Activated naive CD8-positive, alpha-beta T cell treated with anti-CD3 and anti-CD28 coated beads for 36 hours (primary cell): Measurements from ENCODE around the gene GGT6. TPM values are rescaled to one million over a fixed set of nuclear protein-coding genes. Genes with fewer than 3 reads are reported as not detected.
"Not testable (repeated sequence)": the region's sequence is repeated elsewhere in the genome, so short reads cannot be mapped to it uniquely, and the experiment has no call there.

Experiments
- DNase-seq: peaks from one replicate; pipeline ENCODE4 v3.0.0; 2021
- H3K27ac Mint-ChIP-seq: one replicate; pipeline ENCODE4 v1.8.0; 2022; ENCODE audit warnings: mild to moderate bottlenecking, moderate library complexity, mixed read lengths
- H3K27me3 Mint-ChIP-seq: one replicate; pipeline ENCODE4 v1.8.0; 2022; ENCODE audit warnings: mild to moderate bottlenecking, mixed read lengths
- H3K36me3 Mint-ChIP-seq: one replicate; pipeline ENCODE4 v1.8.0; 2021; ENCODE audit warnings: mild to moderate bottlenecking, mixed read lengths
- H3K4me1 Mint-ChIP-seq: one replicate; pipeline ENCODE4 v1.8.0; 2021; ENCODE audit warnings: mixed read lengths
- H3K4me3 Mint-ChIP-seq: one replicate; pipeline ENCODE4 v1.8.0; 2022; ENCODE audit warnings: mild to moderate bottlenecking, moderate library complexity, mixed read lengths
- H3K9me3 Mint-ChIP-seq: one replicate; pipeline ENCODE4 v1.8.0; 2022; ENCODE audit warnings: mixed read lengths
- total RNA-seq, 2 experiments: library from RNA; stranded (reverse); gene quantifications; one replicate each; pipeline ENCODE4 v1.2.3, GENCODE V29; 2021

Gene GGT6
- total RNA-seq, 2 experiments from 2014 or later = not detected

GRCh38 chr17:4585638-4585994 is 25.2 kb upstream of the GGT6 start:
- no peak overlapping the region for H3K4me3 Mint-ChIP-seq
- DNase-seq = no peak
- peaks cover 48% of the 10 kb centered on the region for H3K27me3 Mint-ChIP-seq
- peaks cover 4% of the 10 kb centered on the region for H3K4me1 Mint-ChIP-seq
- no peaks in the 10 kb centered on the region for H3K36me3 Mint-ChIP-seq
- H3K9me3 Mint-ChIP-seq = no peaks in the 10 kb centered on the region
- no peak overlapping the region for H3K27ac Mint-ChIP-seq

DNA sequence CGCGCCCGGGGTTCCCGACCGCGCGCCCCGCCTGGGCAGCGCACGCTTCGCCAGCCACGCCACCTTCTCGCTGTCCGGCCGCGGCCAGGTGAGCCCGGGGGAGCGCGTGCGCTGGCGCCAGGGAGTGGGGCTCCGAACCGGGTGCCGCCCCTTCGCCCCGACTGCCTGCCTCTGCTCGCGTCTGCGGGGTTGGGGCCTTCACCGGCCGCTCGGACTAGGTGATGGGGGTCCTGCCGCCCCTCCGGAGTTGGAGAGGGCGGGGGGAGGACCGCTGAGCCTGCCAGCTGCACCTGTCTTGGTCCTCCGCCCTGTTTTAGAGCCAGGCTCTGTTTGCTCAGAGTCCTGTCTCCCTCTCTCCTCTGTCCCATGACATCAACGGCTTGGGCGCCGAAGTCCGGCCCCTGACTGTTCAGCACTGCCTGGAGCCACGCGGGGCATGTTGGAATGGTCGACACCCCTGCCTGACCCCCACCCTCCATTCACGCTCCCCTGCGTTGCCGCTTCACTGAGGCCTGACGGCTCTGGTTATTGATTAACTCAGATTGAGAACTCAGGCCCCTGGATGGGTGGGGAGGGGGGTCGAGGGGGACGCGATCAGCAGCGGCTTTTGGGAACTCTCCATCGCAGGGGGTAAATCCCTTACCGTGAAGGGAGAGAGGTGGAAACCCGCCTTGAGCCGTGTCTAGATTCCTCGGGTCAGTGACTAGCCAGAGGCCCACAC is 24.7 kb upstream of the GGT6 start:
- no peak for DNase-seq
- no peaks in the 10 kb centered on the region for H3K9me3 Mint-ChIP-seq
- no peaks in the 10 kb centered on the region for H3K36me3 Mint-ChIP-seq
- peaks cover 4% of the 10 kb centered on the region for H3K4me1 Mint-ChIP-seq
- peak overlapping the region; percentile 25 for H3K4me3 Mint-ChIP-seq
- H3K27ac Mint-ChIP-seq = no peak overlapping the region
- H3K27me3 Mint-ChIP-seq = peaks cover 48% of the 10 kb centered on the region

- peak; percentile 37 for DNase-seq
- Mint-ChIP-seq H3K4me1 (peaks cover 4% of the 10 kb centered on the region), H3K27ac (no peak within 1 kb of the TSS), H3K9me3 (no peaks in the 10 kb centered on the region), H3K36me3 (no peaks in the 10 kb centered on the region), H3K27me3 (peaks cover 48% of the 10 kb centered on the region), H3K4me3 (peak within 1 kb of the TSS; percentile 63)
Measured at GRCh38 chr17:4584101-4584916, 23.9 kb upstream of the GGT6 start, which contains the start of gene SMTNL2. TSS of gene SMTNL2 (plus strand) at chr17:4584529. CDS start at chr17:4584606, 77 bp downstream.

DNA sequence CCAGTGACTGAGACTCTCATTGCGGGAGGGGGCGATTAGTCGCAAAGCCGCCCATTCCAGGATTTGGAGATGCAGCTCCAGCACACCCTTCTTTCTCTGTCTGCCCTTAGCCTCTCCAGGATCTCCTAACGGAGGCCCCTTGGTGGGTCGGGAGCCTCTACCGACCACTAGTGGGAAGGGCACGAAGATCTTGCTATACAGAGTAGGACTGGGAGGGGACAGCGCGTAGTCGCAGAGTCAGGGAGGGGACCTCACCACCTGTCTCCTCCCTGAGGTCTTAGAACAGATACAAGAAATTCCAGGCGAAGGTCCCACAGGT is 23.4 kb upstream of the GGT6 start:
- Mint-ChIP-seq H3K27me3 (peaks cover 48% of the 10 kb centered on the region), H3K9me3 (no peaks in the 10 kb centered on the region), H3K27ac (no peak overlapping the region), H3K4me1 (peaks cover 4% of the 10 kb centered on the region), H3K36me3 (no peaks in the 10 kb centered on the region), H3K4me3 (peak overlapping the region; percentile 63)
- peak; percentile 25 for DNase-seq

- Mint-ChIP-seq H3K4me1 (peaks cover 4% of the 10 kb centered on the region), H3K36me3 (no peaks in the 10 kb centered on the region), H3K9me3 (no peaks in the 10 kb centered on the region), H3K27me3 (peaks cover 48% of the 10 kb centered on the region), H3K4me3 (no peak overlapping the region), H3K27ac (no peak overlapping the region)
- no peak for DNase-seq
Measured at GRCh38 chr17:4583206-4583605, 22.8 kb upstream of the GGT6 start.

- Mint-ChIP-seq H3K27me3 (peaks cover 48% of the 10 kb centered on the region), H3K4me3 (no peak overlapping the region), H3K9me3 (no peaks in the 10 kb centered on the region), H3K27ac (no peak overlapping the region), H3K4me1 (peaks cover 4% of the 10 kb centered on the region), H3K36me3 (no peaks in the 10 kb centered on the region)
- no peak for DNase-seq
Measured at GRCh38 chr17:4582691-4583090, 22.3 kb upstream of the GGT6 start.

- H3K4me1 Mint-ChIP-seq = peaks cover 4% of the 10 kb centered on the region
- H3K4me3 Mint-ChIP-seq = no peak overlapping the region
- no peaks in the 10 kb centered on the region for H3K9me3 Mint-ChIP-seq
- peaks cover 48% of the 10 kb centered on the region for H3K27me3 Mint-ChIP-seq
- H3K36me3 Mint-ChIP-seq = no peaks in the 10 kb centered on the region
- DNase-seq = no peak
- H3K27ac Mint-ChIP-seq = no peak overlapping the region
Measured at GRCh38 chr17:4582101-4582501, 21.7 kb upstream of the GGT6 start.

DNA sequence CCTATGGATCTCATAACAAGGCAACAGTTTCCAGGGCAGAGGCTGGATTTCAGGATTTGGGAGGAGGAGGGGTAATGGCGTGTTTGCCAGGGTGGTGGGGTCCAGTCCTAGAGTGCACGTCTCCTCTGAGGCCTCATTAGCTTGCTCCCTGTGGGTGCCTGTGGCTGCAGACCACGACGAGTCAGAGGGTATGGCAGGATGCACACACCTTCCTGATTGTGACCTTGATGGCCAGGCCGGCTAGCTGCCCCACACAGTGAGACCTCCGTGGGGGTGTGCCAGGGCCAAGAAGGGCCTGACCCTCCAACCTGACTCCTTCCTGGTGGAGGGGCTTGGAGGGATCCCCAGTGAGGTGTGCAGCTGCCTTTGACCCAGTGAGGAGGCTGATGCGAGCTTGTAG is 19.9 kb upstream of the GGT6 start:
- no peak overlapping the region for H3K27ac Mint-ChIP-seq

GRCh38 chr17:4579678-4580077 is 19.3 kb upstream of the GGT6 start:
- Mint-ChIP-seq H3K9me3 (no peaks in the 10 kb centered on the region), H3K27me3 (peaks cover 37% of the 10 kb centered on the region), H3K27ac (no peak overlapping the region), H3K4me3 (no peak overlapping the region), H3K4me1 (peaks cover 4% of the 10 kb centered on the region), H3K36me3 (no peaks in the 10 kb centered on the region)
- no peak for DNase-seq

More for the DNA sequence above, 19.9 kb upstream of the GGT6 start:
- no peaks in the 10 kb centered on the region for H3K36me3 Mint-ChIP-seq
- no peaks in the 10 kb centered on the region for H3K9me3 Mint-ChIP-seq
- DNase-seq = no peak
- H3K4me1 Mint-ChIP-seq = peaks cover 4% of the 10 kb centered on the region
- H3K4me3 Mint-ChIP-seq = no peak overlapping the region
- H3K27me3 Mint-ChIP-seq = peaks cover 41% of the 10 kb centered on the region

DNA sequence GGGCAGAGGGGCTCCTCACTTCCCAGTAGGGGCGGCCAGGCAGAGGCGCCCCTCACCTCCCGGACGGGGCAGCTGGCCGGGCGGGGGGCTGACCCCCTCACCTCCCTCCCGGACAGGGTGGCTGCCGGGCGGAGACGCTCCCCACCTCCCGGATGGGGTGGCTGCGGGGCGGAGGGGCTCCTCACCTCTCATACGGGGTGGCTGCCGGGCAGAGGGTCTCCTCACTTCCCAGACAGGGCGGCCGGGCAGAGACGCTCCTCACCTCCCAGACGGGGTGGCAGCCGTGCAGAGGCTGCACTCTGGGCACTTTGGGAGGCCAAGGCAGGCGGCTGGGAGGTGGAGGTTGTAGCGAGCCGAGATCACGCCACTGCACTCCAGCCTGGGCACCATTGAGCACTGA is 18.0 kb upstream of the GGT6 start:
- H3K36me3 Mint-ChIP-seq, H3K4me3 Mint-ChIP-seq, H3K27ac Mint-ChIP-seq, H3K4me1 Mint-ChIP-seq, H3K9me3 Mint-ChIP-seq, DNase-seq: not testable (repeated sequence)
- H3K27me3 Mint-ChIP-seq = peaks cover 31% of the 10 kb centered on the region

DNA sequence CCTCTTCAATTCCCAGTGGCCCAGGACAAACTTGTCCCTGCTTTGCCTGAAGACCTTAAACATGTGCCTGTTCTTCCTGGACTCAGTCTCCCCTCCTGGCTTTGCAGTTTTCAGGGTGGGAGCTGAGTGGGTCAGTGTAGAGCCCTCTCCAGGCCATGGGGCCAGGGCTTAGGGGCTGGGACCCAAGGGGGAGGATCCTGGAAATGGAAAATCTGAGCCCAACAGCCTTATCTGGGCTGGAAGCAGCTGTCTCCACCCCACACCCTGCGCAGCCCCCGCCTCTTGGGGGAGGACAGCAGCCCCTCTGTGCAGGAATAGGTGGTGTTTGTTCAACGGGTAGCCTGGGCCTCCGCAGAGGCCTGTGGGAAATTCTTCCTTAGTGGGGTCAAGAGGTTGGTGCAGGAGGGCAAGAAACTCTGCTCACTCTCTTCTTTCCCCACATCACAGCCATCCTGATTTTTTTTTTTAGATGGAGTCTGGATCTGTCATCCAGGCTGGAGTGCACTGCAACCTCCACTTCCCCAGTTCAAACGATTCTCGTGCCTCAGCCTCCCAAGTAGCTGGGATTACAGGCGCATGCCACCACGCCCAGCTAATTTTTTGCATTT is 17.1 kb upstream of the GGT6 start:
- H3K27me3 Mint-ChIP-seq = peaks cover 22% of the 10 kb centered on the region
- DNase-seq = no peak

GRCh38 chr17:4576729-4577322 is 16.4 kb upstream of the GGT6 start:
- no peak for DNase-seq
- H3K36me3 Mint-ChIP-seq = no peaks in the 10 kb centered on the region
- peaks cover 16% of the 10 kb centered on the region for H3K27me3 Mint-ChIP-seq
- H3K27ac Mint-ChIP-seq = no peak overlapping the region
- H3K4me1 Mint-ChIP-seq = peaks cover 15% of the 10 kb centered on the region
- H3K4me3 Mint-ChIP-seq = no peak overlapping the region
- H3K9me3 Mint-ChIP-seq = no peaks in the 10 kb centered on the region

More for the DNA sequence above, 17.1 kb upstream of the GGT6 start:
- Mint-ChIP-seq H3K4me1 (peaks cover 15% of the 10 kb centered on the region), H3K27ac (no peak overlapping the region), H3K36me3 (no peaks in the 10 kb centered on the region), H3K9me3 (no peaks in the 10 kb centered on the region), H3K4me3 (no peak overlapping the region)

DNA sequence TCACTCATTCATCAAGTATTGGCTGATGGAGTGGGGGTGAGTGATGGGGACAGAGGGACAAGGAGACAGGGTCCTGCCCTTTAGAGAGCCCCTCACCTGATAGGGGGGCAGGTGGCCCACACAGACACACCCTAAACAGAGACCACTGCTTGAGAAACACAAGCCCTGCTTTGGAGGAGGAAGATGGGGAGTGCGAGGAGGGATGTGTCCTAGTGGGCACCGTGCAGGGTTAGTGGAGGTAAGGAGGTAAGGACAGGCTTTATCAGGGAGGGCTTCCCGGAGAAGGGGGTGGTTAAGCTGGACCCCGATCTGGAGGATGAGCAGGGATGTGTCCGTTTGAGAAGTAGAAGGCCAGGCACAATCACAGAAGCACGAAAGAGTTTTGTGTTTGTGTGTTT is 15.8 kb upstream of the GGT6 start:
- Mint-ChIP-seq H3K27ac (peak overlapping the region; percentile 14), H3K4me3 (no peak overlapping the region), H3K27me3 (peaks cover 10% of the 10 kb centered on the region), H3K4me1 (peaks cover 15% of the 10 kb centered on the region), H3K9me3 (no peaks in the 10 kb centered on the region), H3K36me3 (no peaks in the 10 kb centered on the region)
- DNase-seq = no peak

- Mint-ChIP-seq H3K27me3 (peaks cover 6% of the 10 kb centered on the region), H3K9me3 (no peaks in the 10 kb centered on the region), H3K4me1 (peaks cover 15% of the 10 kb centered on the region), H3K27ac (no peak overlapping the region), H3K36me3 (no peaks in the 10 kb centered on the region), H3K4me3 (no peak overlapping the region)
- no peak for DNase-seq
Measured at GRCh38 chr17:4574448-4575045, 14.2 kb upstream of the GGT6 start.

- H3K4me1 Mint-ChIP-seq = peaks cover 15% of the 10 kb centered on the region
- peak overlapping the region; percentile 9 for H3K27ac Mint-ChIP-seq
- no peaks in the 10 kb centered on the region for H3K9me3 Mint-ChIP-seq
- no peaks in the 10 kb centered on the region for H3K36me3 Mint-ChIP-seq
- H3K27me3 Mint-ChIP-seq = peaks cover 6% of the 10 kb centered on the region
- no peak overlapping the region for H3K4me3 Mint-ChIP-seq
- peak; percentile 72 for DNase-seq
Measured at GRCh38 chr17:4573669-4574068, 13.3 kb upstream of the GGT6 start.
